ENCODE results near the gene PSMA2. TPM values are rescaled to one million over a fixed set of nuclear protein-coding genes. Genes with fewer than 3 reads are reported as not detected.
A peak's percentile ranks its signal among the peaks of the same experiment; 100 is the strongest.

The PSMA2 gene
- total and polyA plus RNA-seq, 8 donors: 9.4 to 278 (median 136) TPM

GRCh38 chr7:42914421-42915045, 17.4 kb downstream of the PSMA2 start:
- intact Hi-C loops (cut with DNase I; ENCODE audit: low total_unique reads): no loop called here
- TF ChIP-seq POLR2A (IDR thresholded peaks at IDR 0.05): no peak
- TF ChIP-seq POLR2AphosphoS5 (IDR thresholded peaks at IDR 0.05): no peak
- TF ChIP-seq, protein P1, sequence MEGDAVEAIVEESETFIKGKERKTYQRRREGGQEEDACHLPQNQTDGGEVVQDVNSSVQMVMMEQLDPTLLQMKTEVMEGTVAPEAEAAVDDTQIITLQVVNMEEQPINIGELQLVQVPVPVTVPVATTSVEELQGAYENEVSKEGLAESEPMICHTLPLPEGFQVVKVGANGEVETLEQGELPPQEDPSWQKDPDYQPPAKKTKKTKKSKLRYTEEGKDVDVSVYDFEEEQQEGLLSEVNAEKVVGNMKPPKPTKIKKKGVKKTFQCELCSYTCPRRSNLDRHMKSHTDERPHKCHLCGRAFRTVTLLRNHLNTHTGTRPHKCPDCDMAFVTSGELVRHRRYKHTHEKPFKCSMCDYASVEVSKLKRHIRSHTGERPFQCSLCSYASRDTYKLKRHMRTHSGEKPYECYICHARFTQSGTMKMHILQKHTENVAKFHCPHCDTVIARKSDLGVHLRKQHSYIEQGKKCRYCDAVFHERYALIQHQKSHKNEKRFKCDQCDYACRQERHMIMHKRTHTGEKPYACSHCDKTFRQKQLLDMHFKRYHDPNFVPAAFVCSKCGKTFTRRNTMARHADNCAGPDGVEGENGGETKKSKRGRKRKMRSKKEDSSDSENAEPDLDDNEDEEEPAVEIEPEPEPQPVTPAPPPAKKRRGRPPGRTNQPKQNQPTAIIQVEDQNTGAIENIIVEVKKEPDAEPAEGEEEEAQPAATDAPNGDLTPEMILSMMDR (IDR thresholded peaks at IDR 0.05): no peak
- no peak for TF ChIP-seq EP300 (IDR thresholded peaks at IDR 0.05)
- Histone ChIP-seq H3K4me1 (peaks cover 9 to 49% (median 19%) of the 10 kb centered on the region in 4 donors), H3K27me3 (no peaks in the 10 kb centered on the region), H3K9me3 (no peaks in the 10 kb centered on the region), H3K27ac (peak overlapping the region in 3 of 5 donors; percentile 10 to 40 (median 23)), H3K4me3 (no peak overlapping the region), H3K36me3 (peaks cover 28 to 45% (median 41%) of the 10 kb centered on the region in 4 donors)
- no peak for DNase-seq
- WGBS, 5 donors: 47 to 77% (median 56%) methylated on average over 4 to 5 of the region's 5 CpGs

GRCh38 chr7:42914009-42914408, 18.0 kb downstream of the PSMA2 start:
- intact Hi-C loops (cut with DNase I; ENCODE audit: low total_unique reads): no loop called here
- TF ChIP-seq, protein P1 (IDR thresholded peaks at IDR 0.05): no peak
- Histone ChIP-seq H3K4me1 (peaks cover 9 to 54% (median 23%) of the 10 kb centered on the region in 4 donors), H3K4me3 (no peak overlapping the region), H3K36me3 (peaks cover 26 to 40% (median 35%) of the 10 kb centered on the region in 4 donors), H3K27ac (peak overlapping the region in 2 of 5 donors; percentile 18 to 34), H3K27me3 (no peaks in the 10 kb centered on the region), H3K9me3 (no peaks in the 10 kb centered on the region)
- 74 to 79% (median 75%) methylated on average over 6 of the region's 6 CpGs for WGBS, 5 donors
- DNase-seq: no peak

- Histone ChIP-seq H3K27ac (peak overlapping the region in 2 of 5 donors; percentile 18 to 34), H3K9me3 (no peaks in the 10 kb centered on the region), H3K4me3 (no peak overlapping the region), H3K27me3 (no peaks in the 10 kb centered on the region), H3K36me3 (peaks cover 21 to 36% (median 31%) of the 10 kb centered on the region in 4 donors), H3K4me1 (peaks cover 9 to 58% (median 25%) of the 10 kb centered on the region in 4 donors)
- no peak for TF ChIP-seq EP300 (IDR thresholded peaks at IDR 0.05)
- no peak for TF ChIP-seq POLR2A (IDR thresholded peaks at IDR 0.05)
- TF ChIP-seq POLR2AphosphoS5 (IDR thresholded peaks at IDR 0.05): no peak
- TF ChIP-seq, protein P1 (IDR thresholded peaks at IDR 0.05): no peak
- intact Hi-C loops (cut with DNase I; ENCODE audit: low total_unique reads): no loop called here
- 24 to 60% (median 44%) methylated on average over 2 of the region's 2 CpGs for WGBS, 5 donors
- DNase-seq: no peak
Observed at GRCh38 chr7:42913591-42913990, 18.4 kb downstream of the PSMA2 start.

- Histone ChIP-seq H3K27ac (peak within 1 kb of the TSS; percentile 78 to 92 (median 89)), H3K36me3 (peaks cover 8 to 17% (median 13%) of the 10 kb centered on the region in 4 donors), H3K27me3 (no peaks in the 10 kb centered on the region), H3K4me1 (peaks cover 9 to 63% (median 28%) of the 10 kb centered on the region in 4 donors), H3K9me3 (no peaks in the 10 kb centered on the region), H3K4me3 (peak within 1 kb of the TSS; percentile 79 to 96 (median 92))
- TF ChIP-seq, protein P1 (IDR thresholded peaks at IDR 0.05): no peak
- TF ChIP-seq POLR2A (IDR thresholded peaks at IDR 0.05): peak in 1 of 4 donors; percentile 16
- peak; percentile 51 to 94 (median 80) for TF ChIP-seq POLR2AphosphoS5 (IDR thresholded peaks at IDR 0.05)
- no peak for TF ChIP-seq EP300 (IDR thresholded peaks at IDR 0.05)
- DNase-seq: peak; percentile 97 to 99
- intact Hi-C loops (cut with DNase I; ENCODE audit: low total_unique reads): no loop called here
- 0 to 1% (median 0%) methylated on average over 35 to 95 of the region's 95 CpGs for WGBS, 5 donors
Observed at GRCh38 chr7:42911454-42912447, 20.2 kb downstream of the PSMA2 start, which contains the start of gene C7orf25. TSS of gene C7orf25 (minus strand) at chr7:42912070. CDS start at chr7:42910900, 1,170 bp downstream.

Measured in stomach (tissue), 9 donors.